NCI-H345 treated with DMSO at 0.1 percent for 48 hours (cell line): Measurements from ENCODE around the gene PPP1R16B.
A peak's percentile ranks its signal among the peaks of the same experiment; 100 is the strongest.

Source experiments
- DNase-seq: peaks from one replicate; lab custom pipeline; 2025; ENCODE audit not compliant: unreplicated experiment; lab: John Stamatoyannopoulos, UW

PPP1R16B gene

GRCh38 chr20:38961530-38962043 is 156.1 kb downstream of the PPP1R16B start:
- DNase-seq = no peak

GRCh38 chr20:38962044-38962927 is 156.8 kb downstream of the PPP1R16B start, which contains the start of gene DHX35:
Gene DHX35, plus strand, starts transcription at chr20:38962344. Its CDS starts 24 bp downstream, at chr20:38962368.
- peak; percentile 97 for DNase-seq

- DNase-seq = no peak
Observed at GRCh38 chr20:38962928-38963401, 157.5 kb downstream of the PPP1R16B start.

GRCh38 chr20:38963745-38964144 is 158.2 kb downstream of the PPP1R16B start:
- no peak for DNase-seq

- DNase-seq = no peak
Observed at GRCh38 chr20:38965264-38965663, 159.8 kb downstream of the PPP1R16B start.

GRCh38 chr20:38968090-38968489 is 162.6 kb downstream of the PPP1R16B start:
- no peak for DNase-seq

- DNase-seq = no peak
Observed at GRCh38 chr20:38969708-38970107, 164.2 kb downstream of the PPP1R16B start.

GRCh38 chr20:38970302-38970701 is 164.8 kb downstream of the PPP1R16B start:
- no peak for DNase-seq
